GM23248 (cell line): ENCODE measurements around the gene CCL7. TPM values are rescaled to one million over a fixed set of nuclear protein-coding genes. Genes with fewer than 3 reads are reported as not detected.

ENCODE experiments used
- DNase-seq: peaks from one replicate; pipeline ENCODE4 v3.0.0-alpha.2; 2015
- H2AFZ ChIP-seq: fragments of 200-600 bp; sonication (generic); 2 replicates; pipeline ENCODE4 v1.6.1; 2016; ENCODE audit warnings: antibody characterized with exemption
- H3F3A ChIP-seq: fragments of 200-600 bp; sonication (generic); 2 replicates; pipeline ENCODE4 v1.6.1; 2016; ENCODE audit warnings: mild to moderate bottlenecking, antibody characterized with exemption, mixed run types; ENCODE audit not compliant: insufficient read depth
- H3K27ac ChIP-seq: fragments of 200-600 bp; sonication (generic); 2 replicates; pipeline ENCODE4 v1.5.1; 2016; ENCODE audit warnings: mild to moderate bottlenecking
- H3K27me3 ChIP-seq: fragments of 200-600 bp; sonication (generic); replicated peaks from 2 replicates; pipeline ENCODE4 v1.6.1; 2016; ENCODE audit warnings: mild to moderate bottlenecking; ENCODE audit not compliant: insufficient read depth
- H3K36me3 ChIP-seq: fragments of 200-600 bp; sonication (generic); 2 replicates; pipeline ENCODE4 v1.6.1; 2016; ENCODE audit warnings: low read depth, mild to moderate bottlenecking
- H3K4me1 ChIP-seq: fragments of 200-600 bp; sonication (generic); 2 replicates; pipeline ENCODE4 v1.6.1; 2016; ENCODE audit warnings: mild to moderate bottlenecking; ENCODE audit not compliant: insufficient read depth
- H3K4me2 ChIP-seq: fragments of 200-600 bp; sonication (generic); one replicate; pipeline ENCODE4 v1.6.1; 2016; ENCODE audit warnings: mild to moderate bottlenecking; ENCODE audit not compliant: unreplicated experiment
- H3K4me3 ChIP-seq: fragments of 200-600 bp; sonication (generic); 2 replicates; pipeline ENCODE4 v1.5.1; 2016; ENCODE audit warnings: mild to moderate bottlenecking
- H3K79me2 ChIP-seq: fragments of 200-600 bp; sonication (generic); 2 replicates; pipeline ENCODE4 v1.6.1; 2016; ENCODE audit warnings: mild to moderate bottlenecking; ENCODE audit not compliant: insufficient read depth
- H3K9ac ChIP-seq: fragments of 200-600 bp; sonication (generic); 2 replicates; pipeline ENCODE4 v1.6.1; 2016; ENCODE audit warnings: mild to moderate bottlenecking
- H3K9me2 ChIP-seq: fragments of 200-600 bp; sonication (generic); 2 replicates; pipeline ENCODE4 v1.6.1; 2016; ENCODE audit warnings: mixed run types, mild to moderate bottlenecking, moderate library complexity; ENCODE audit not compliant: insufficient read depth
- H3K9me3 ChIP-seq: fragments of 200-600 bp; sonication (generic); one replicate; pipeline ENCODE4 v1.6.1; 2017; ENCODE audit warnings: low read depth
- H4K20me1 ChIP-seq: fragments of 200-600 bp; sonication (generic); 2 replicates; pipeline ENCODE4 v1.6.0; 2016; ENCODE audit not compliant: insufficient read depth
- EZH2 ChIP-seq: fragments of 200-600 bp; sonication (generic); IDR thresholded peaks from 2 replicates; pipeline ENCODE4 v1.6.1; 2018; ENCODE audit warnings: antibody characterized with exemption, mild to moderate bottlenecking; ENCODE audit not compliant: insufficient read depth, poor library complexity, severe bottlenecking
- EZH2phosphoT487 ChIP-seq: fragments of 200-600 bp; sonication (generic); IDR thresholded peaks from 2 replicates; pipeline ENCODE4 v1.6.1; 2018; ENCODE audit warnings: antibody characterized with exemption, moderate library complexity, mild to moderate bottlenecking, low read depth; ENCODE audit not compliant: insufficient read depth
- WGBS, 2 experiments: methylation state at CpG; one replicate each; pipeline ENCODE4 v1.1.6; 2015 to 2017; ENCODE audit warnings: low lambda C conversion rate in 2 of 2, low coverage in 1 of 2; ENCODE audit errors: missing lambda C conversion rate in 2 of 2; 5-methylcytosine and 5-hydroxymethylcytosine counted together
- in situ Hi-C: fragments of 300-500 bp; cut with MboI; formaldehyde crosslinking; loops from 2 replicates; pipeline ENCODE4 v1.15.0; 2020
- polyA plus RNA-seq: library from polyadenylated mRNA; unstranded; fragments of >200 nt; fragmentation: Nextera tagmentation; extraction: Ambion mirVana; gene quantifications from 2 replicates; pipeline ENCODE4 v1.2.1, GENCODE V29; 2016
- total RNA-seq: library from RNA; depleted of rRNA; stranded (reverse); fragments of >200 nt; shearing (Covaris generic); gene quantifications from 2 replicates; pipeline ENCODE4 v1.2.3, GENCODE V29; 2014

Gene CCL7
- total and polyA plus RNA-seq, 2 experiments from 2014 or later, result 2.4 to 4.9 TPM

GRCh38 chr17:34287875-34288274, 17.9 kb downstream of the CCL7 start:
- Histone ChIP-seq H3K9ac (no peak overlapping the region), H3K27me3 (peaks cover 18% of the 10 kb centered on the region), H2AFZ (no peak overlapping the region), H3K9me2 (no peaks in the 10 kb centered on the region), H3K27ac (no peak overlapping the region), H3K4me1 (peaks cover 7% of the 10 kb centered on the region; the same call in 1 of the 2 replicates), H3K9me3 (no peaks in the 10 kb centered on the region), H3K4me2 (peak overlapping the region; percentile 35), H4K20me1 (no peaks in the 10 kb centered on the region), H3F3A (no peaks in the 10 kb centered on the region), H3K36me3 (no peaks in the 10 kb centered on the region), H3K79me2 (no peaks in the 10 kb centered on the region), H3K4me3 (no peak overlapping the region)
- TF ChIP-seq EZH2 (no peak), EZH2phosphoT487 (no peak)
- in situ Hi-C loops, result no loop called here
- 3% methylated on average over 2 of the region's 2 CpGs for WGBS, 2 experiments
- peak; percentile 28 for DNase-seq

DNA sequence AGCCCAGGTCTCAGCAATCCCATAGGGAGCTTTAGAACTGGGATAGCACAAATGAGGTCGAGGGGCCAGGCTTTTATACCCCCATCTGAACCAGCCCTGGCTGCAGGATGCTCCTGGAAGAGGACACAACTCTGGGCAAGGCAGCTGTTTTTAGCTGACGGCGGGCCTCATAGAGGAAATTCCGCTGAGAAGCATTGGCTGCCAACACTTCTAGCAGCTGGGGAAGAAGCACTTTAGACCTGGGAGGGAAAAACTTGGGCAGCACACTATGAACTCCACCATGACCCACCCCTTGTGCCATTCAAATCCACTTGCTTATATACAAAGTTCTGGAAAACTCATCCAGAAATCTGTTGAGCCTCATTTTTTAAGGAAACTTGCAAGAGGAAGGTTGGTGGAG, 20.6 kb downstream of the CCL7 start:
- in situ Hi-C loops, result no loop called here
- WGBS, 2 experiments, result 67 to 72% methylated on average over 4 of the region's 4 CpGs
- no peak overlapping the region for H3K4me3 ChIP-seq
- H2AFZ ChIP-seq, result no peak overlapping the region
- no peak overlapping the region for H3K4me2 ChIP-seq
- peaks cover 7% of the 10 kb centered on the region; the same call in 1 of the 2 replicates for H3K4me1 ChIP-seq
- no peak overlapping the region for H3K27ac ChIP-seq
- no peaks in the 10 kb centered on the region for H3K79me2 ChIP-seq
- no peaks in the 10 kb centered on the region for H3K9me3 ChIP-seq
- no peaks in the 10 kb centered on the region for H4K20me1 ChIP-seq
- H3K36me3 ChIP-seq, result no peaks in the 10 kb centered on the region
- TF ChIP-seq EZH2 (no peak), EZH2phosphoT487 (no peak)
- DNase-seq, result no peak
- no peaks in the 10 kb centered on the region for H3F3A ChIP-seq
- H3K9me2 ChIP-seq, result no peaks in the 10 kb centered on the region
- H3K27me3 ChIP-seq, result no peaks in the 10 kb centered on the region; the same call in 1 of the 2 replicates
- H3K9ac ChIP-seq, result no peak overlapping the region

DNA sequence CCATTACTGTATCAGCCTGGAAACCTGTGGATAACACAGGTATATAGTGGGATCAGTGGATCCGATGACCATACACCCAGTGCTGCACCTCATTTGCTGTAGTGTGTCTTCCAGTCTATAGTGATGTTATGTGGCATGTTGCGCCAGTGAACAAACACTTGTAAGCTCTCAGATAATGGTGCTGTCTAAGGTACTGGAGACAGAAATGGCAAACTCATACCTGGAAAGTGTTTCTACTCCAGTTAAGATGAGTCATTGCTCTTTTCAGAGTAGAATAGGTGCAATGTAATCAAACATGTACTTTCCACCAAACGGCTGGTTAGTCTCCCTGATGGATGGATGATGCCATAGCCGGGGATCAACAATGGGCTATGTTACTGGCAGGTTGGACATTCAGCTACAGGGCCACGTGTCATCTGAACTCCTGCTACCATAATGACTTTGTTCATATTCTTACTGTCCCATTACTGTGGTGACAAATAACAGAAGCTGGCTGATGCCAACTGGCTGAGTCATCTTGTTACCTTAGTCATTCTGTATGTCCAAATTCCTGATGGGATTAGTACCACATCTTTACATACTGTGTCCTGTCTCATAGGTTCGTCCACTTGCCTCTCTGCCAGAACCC, 21.8 kb downstream of the CCL7 start:
- no peaks in the 10 kb centered on the region for H3K36me3 ChIP-seq
- no peak overlapping the region for H3K4me2 ChIP-seq
- no peak overlapping the region for H3K4me3 ChIP-seq
- DNase-seq, result peak; percentile 29
- WGBS, 2 experiments, result 72 to 84% methylated on average over 6 of the region's 6 CpGs
- H3K79me2 ChIP-seq, result no peaks in the 10 kb centered on the region
- TF ChIP-seq EZH2, result no peak
- no peak for TF ChIP-seq EZH2phosphoT487
- H3K9ac ChIP-seq, result no peak overlapping the region
- no peaks in the 10 kb centered on the region for H3K27me3 ChIP-seq
- H3K4me1 ChIP-seq, result peaks cover 7% of the 10 kb centered on the region; the same call in 1 of the 2 replicates
- in situ Hi-C loops, result no loop called here
- no peak overlapping the region for H3K27ac ChIP-seq
- H4K20me1 ChIP-seq, result no peaks in the 10 kb centered on the region
- H3K9me3 ChIP-seq, result no peaks in the 10 kb centered on the region
- H3F3A ChIP-seq, result no peaks in the 10 kb centered on the region
- no peaks in the 10 kb centered on the region for H3K9me2 ChIP-seq
- no peak overlapping the region for H2AFZ ChIP-seq

- H3K9ac ChIP-seq, result no peak overlapping the region
- DNase-seq, result peak; percentile 47
- in situ Hi-C loops, result no loop called here
- peaks cover 30% of the 10 kb centered on the region for H3F3A ChIP-seq
- H3K27ac ChIP-seq, result no peak overlapping the region
- no peaks in the 10 kb centered on the region for H4K20me1 ChIP-seq
- H3K9me3 ChIP-seq, result no peaks in the 10 kb centered on the region
- no peaks in the 10 kb centered on the region for H3K79me2 ChIP-seq
- H2AFZ ChIP-seq, result no peak overlapping the region
- TF ChIP-seq EZH2phosphoT487, result no peak
- no peak for TF ChIP-seq EZH2
- no peaks in the 10 kb centered on the region for H3K9me2 ChIP-seq
- H3K4me3 ChIP-seq, result no peak overlapping the region
- H3K36me3 ChIP-seq, result no peaks in the 10 kb centered on the region
- 78 to 80% methylated on average over 2 of the region's 2 CpGs for WGBS, 2 experiments
- no peaks in the 10 kb centered on the region for H3K27me3 ChIP-seq
- H3K4me2 ChIP-seq, result no peak overlapping the region
- H3K4me1 ChIP-seq, result peaks cover 38% of the 10 kb centered on the region
These were observed 29.0 kb downstream of the CCL7 start for GRCh38 chr17:34299027-34299426.
